GM19452 (cell line): Measurements from ENCODE around the gene TTC14.

Experiments
- ATAC-seq: cut with Tn5 transposase; IDR thresholded peaks from one replicate; pipeline ENCODE4 v1.9.1; 2021; ENCODE audit not compliant: unreplicated experiment

The TTC14 gene

DNA sequence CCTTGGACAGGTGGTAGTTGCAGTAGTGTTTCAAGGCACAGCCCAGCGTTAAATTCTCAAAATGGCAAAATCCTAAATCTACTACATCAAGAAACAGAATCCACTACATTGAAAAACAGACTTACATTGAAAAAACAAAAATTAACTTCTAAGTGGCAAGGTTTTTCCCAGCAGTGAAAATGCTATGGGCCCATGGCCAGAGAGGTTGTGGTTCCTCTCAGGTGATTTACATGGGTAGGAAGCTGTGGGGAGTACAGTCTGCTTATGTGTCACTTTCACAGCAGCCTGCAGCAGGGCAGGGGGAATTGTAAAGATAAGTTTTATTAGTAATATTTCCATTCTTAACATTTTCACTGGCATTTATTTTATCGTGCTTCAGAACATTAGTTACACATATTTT, 24.9 kb downstream of the TTC14 start:
- ATAC-seq, result peak; percentile 96

DNA sequence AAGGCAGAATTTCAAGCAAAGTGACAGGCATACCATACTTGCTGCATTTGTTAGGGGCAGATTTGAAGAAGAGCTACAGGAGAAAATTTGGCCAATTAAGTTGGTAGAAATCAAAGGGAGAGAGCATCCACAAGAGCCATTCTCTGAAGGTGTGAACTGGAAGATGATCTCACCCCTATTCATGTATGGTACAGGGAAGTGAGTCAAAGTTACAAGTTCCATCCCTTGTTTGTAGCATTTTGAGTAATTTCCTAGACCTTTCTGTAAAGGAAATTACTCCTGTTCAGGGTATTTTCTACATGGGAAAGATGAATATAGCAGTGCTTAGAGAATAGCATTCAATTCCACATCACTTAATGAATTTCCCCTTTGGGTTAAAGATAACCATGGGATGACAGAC, 28.4 kb downstream of the TTC14 start:
- ATAC-seq, result no peak

DNA sequence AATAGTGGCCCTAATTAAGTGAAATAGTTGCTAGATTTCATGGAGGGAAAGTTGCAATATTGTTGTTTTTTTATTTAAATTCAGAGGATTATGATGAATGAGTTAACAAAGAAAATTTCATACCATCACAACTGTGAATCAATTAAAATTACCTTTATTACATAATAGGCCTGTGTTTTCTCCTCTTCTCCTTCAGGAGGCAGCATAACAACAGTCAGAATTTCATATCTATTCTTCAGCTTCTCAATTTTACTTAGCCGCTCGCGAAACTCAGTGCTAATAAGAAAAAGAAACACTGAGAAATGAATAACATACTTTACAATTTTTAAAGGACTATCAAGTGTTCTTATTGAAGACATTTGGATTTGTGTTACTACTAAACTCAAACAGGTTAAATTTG, 29.4 kb downstream of the TTC14 start:
- no peak for ATAC-seq

DNA sequence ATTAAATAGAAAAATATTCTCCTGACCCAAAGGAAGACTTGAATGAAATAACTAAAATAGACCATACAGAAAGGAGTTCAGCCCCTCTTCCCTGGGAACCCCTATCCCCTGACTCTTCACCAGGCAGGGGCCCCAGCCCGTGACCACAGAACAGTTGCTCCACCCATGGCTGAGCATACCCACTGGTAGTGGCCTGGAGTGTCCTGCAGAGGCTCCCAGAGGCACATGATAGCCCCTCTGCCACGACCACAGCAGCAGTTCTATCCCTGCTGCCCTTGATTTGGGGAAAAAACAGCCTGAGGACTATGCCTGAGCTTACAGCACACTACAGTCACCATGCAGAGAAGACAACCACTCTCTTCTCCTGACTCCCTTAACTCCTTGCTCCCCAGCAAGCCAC, 31.8 kb downstream of the TTC14 start:
- no peak for ATAC-seq

DNA sequence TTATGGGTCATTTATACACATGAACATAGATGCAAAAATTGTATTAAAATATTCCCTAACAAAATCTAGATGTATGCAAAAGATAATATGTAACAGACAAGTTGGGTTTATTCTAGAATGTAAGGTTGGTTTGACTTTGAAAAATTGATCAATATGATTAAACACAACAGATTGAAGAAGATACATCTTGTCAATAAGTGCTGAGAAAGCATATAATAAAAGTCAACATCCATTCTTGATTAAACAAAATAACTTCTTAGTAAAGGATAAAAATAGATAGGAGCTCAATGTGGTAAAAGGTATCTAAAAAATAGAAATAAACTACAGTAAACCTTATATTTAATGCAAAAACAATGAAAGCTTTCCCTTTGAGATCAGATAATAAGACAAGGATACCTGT, 39.0 kb downstream of the TTC14 start:
- no peak for ATAC-seq

DNA sequence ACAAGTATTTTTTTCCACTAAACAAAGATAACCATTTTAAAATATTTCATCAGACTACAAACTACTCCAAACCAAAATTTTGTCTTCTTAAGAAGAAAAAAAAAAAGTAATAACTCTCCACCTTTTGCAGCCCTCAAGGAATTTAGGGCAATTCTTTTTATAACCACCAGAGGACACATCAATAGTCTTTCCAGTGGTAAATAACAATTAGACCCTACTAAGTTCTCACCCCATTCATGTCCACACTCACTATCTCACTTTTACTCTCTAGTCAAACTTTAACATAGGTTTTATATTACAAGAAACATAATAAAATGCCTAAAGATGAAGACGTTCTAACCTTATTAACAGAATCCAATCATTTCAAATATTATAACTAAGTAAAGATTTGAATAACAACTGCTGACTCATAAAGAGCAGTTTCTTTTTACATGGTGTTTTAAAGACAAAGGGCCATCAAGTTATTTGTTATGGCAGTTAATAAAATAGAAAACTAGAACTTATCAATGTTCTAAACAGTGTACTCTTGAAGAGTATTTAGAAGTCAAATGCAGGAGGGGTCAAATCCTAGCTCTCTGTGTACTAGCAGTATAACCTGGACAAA, 44.3 kb downstream of the TTC14 start:
- peak; percentile 60 for ATAC-seq

DNA sequence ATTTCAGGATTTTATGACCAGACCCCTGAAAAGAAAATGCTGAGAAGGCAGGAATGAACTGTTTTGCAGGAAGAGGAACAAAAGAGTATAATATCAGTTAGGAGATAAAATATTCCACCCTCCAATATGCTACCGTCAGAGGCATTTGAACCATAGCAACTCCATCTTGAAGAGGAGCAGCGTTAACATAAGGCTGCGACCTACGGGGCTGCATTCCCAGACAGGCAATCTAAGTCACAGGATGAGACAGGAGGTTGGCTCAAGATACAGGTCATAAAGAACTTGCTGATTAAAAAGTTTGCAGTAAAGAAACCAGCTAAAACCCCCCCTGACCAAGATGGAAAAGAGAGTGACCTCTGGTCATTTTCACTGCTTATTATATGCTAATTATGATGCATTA, 54.4 kb downstream of the TTC14 start:
- no peak for ATAC-seq

DNA sequence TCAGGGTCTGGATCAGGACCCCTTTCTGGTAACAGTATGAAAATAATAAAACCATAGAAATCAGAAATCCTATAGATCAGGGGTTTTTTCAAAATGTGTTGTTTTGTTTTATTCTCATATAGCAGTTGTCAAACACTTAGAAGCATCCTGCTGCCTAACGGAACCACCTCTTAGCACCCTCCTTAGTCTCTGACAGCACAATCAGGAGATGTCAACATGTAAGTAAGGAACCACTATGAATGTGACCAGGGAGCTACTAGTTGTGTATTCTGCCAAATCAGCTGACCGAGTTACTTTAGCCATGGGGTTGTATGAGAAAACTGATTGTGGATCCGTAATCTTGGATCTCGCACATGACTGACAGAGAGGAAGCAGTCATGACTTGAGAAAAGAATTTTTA, 55.1 kb downstream of the TTC14 start:
- ATAC-seq, result no peak
